ENCODE data around the gene TMEM243.
A peak's percentile ranks its signal among the peaks of the same experiment; 100 is the strongest.
"Not testable (repeated sequence)": the region's sequence is repeated elsewhere in the genome, so short reads cannot be mapped to it uniquely, and the experiment has no call there.

Gene TMEM243

GRCh38 chr7:87218796-87219544, 562 bp downstream of the TMEM243 start:
- H3K4me1 Mint-ChIP-seq = peaks cover 38% of the 10 kb centered on the region
- peak overlapping the region; percentile 94 for H3K4me3 Mint-ChIP-seq
- H3K27ac Mint-ChIP-seq = peak overlapping the region; percentile 97
- H3K9me3 Mint-ChIP-seq = no peaks in the 10 kb centered on the region
- H3K36me3 Mint-ChIP-seq = peaks cover 24% of the 10 kb centered on the region
- ATAC-seq = peak; percentile 47
- no peaks in the 10 kb centered on the region for H3K27me3 Mint-ChIP-seq

GRCh38 chr7:87217983-87218653, 1.4 kb downstream of the TMEM243 start:
- Mint-ChIP-seq H3K27ac (peak overlapping the region; percentile 97), H3K36me3 (peaks cover 28% of the 10 kb centered on the region), H3K27me3 (no peaks in the 10 kb centered on the region), H3K4me1 (peaks cover 47% of the 10 kb centered on the region), H3K4me3 (peak overlapping the region; percentile 94), H3K9me3 (no peaks in the 10 kb centered on the region)
- ATAC-seq = no peak

DNA sequence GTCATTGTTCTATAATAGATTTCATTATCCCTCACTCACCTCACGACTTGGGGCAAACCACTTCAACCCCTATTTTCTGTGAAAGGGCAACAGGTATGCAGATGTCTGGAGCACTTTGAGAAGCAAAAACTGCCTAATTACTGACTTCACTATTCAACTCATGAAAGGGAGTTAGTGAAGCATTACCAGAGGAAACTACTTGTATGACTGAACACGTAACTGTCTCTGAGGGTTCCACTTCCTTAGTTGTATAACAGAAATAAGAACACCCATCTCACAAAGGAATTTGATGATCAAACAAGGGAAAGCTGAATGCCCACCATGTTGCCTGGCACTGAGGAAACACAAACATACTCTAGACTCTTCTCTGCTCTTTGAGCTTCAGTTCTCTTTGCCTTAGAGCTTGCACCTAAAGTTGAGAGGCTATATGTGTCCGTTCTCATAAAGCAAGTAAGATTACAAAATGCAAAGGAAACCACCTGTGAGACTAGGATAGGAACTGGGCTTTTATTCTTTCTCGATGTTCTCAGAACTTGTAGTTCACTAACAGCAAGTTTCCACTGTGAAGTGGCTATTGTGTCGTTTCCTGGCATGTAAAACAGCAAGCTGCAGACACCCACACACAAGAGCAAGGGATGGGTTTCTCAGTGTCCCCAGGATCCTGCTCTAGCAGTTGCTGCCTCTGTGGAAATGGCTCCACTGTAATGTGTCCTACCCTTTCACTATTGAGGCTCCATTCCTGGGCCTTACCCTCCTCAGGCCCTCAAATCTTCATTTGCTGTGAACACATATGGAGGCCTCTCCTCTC, 2.6 kb downstream of the TMEM243 start:
- no peaks in the 10 kb centered on the region for H3K9me3 Mint-ChIP-seq
- ATAC-seq = peak; percentile 74
- no peaks in the 10 kb centered on the region for H3K27me3 Mint-ChIP-seq
- H3K4me3 Mint-ChIP-seq = peak overlapping the region; percentile 94
- peak overlapping the region; percentile 97 for H3K27ac Mint-ChIP-seq
- H3K36me3 Mint-ChIP-seq = peaks cover 33% of the 10 kb centered on the region
- peaks cover 59% of the 10 kb centered on the region for H3K4me1 Mint-ChIP-seq

DNA sequence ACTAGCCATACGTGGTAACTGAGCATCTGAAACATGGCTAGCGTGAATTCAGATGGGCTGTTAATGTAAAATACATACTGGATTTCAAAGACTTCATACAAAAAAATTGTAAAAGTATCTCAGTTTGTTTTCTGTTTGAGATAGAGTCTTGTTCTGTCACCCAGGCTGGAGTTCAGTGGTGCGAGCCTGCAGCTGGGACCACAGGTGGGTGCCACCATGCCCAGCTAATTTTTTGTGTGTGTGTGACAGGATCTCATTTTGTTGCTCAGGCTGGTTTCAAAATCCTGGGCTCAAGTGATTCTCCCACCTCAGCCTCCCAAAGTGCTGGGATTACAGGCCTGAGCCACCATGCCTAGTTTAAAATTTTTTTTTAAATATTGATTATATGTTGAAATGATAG, 4.5 kb downstream of the TMEM243 start:
- H3K4me3 Mint-ChIP-seq = no peak overlapping the region
- no peaks in the 10 kb centered on the region for H3K27me3 Mint-ChIP-seq
- H3K4me1 Mint-ChIP-seq = peaks cover 75% of the 10 kb centered on the region
- peaks cover 36% of the 10 kb centered on the region for H3K36me3 Mint-ChIP-seq
- no peaks in the 10 kb centered on the region for H3K9me3 Mint-ChIP-seq
- ATAC-seq = no peak
- H3K27ac Mint-ChIP-seq = peak overlapping the region; percentile 97

- Mint-ChIP-seq H3K36me3 (peaks cover 42% of the 10 kb centered on the region), H3K27ac (peak overlapping the region; percentile 97), H3K9me3 (peaks cover 6% of the 10 kb centered on the region), H3K4me3 (peak overlapping the region; percentile 71), H3K4me1 (peaks cover 87% of the 10 kb centered on the region), H3K27me3 (no peaks in the 10 kb centered on the region)
- ATAC-seq = no peak
Observed at GRCh38 chr7:87213811-87214210, 5.7 kb downstream of the TMEM243 start.

DNA sequence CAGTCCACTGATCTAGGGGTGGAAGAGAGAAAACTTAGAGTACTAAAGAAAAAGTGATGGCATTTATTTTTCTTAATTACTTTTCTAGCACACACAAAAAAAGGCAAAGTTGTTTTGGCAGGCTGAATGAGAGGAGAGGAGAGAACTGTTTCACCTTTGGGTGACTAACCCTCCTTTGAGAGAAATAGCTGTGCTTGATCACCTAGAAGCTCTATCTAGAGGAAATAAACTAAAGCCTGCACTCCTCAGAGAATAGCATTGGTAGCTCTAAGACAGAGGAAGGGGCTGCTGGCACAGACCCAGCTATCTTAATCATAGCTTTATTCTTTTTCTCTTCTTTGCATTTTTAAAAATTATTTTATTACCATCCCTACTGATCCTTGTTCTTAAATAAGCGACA, 6.3 kb downstream of the TMEM243 start:
- Mint-ChIP-seq H3K36me3 (peaks cover 42% of the 10 kb centered on the region), H3K27ac (peak overlapping the region; percentile 97), H3K4me1 (peaks cover 87% of the 10 kb centered on the region), H3K27me3 (no peaks in the 10 kb centered on the region), H3K9me3 (peaks cover 6% of the 10 kb centered on the region), H3K4me3 (peak overlapping the region; percentile 73)
- ATAC-seq = no peak

DNA sequence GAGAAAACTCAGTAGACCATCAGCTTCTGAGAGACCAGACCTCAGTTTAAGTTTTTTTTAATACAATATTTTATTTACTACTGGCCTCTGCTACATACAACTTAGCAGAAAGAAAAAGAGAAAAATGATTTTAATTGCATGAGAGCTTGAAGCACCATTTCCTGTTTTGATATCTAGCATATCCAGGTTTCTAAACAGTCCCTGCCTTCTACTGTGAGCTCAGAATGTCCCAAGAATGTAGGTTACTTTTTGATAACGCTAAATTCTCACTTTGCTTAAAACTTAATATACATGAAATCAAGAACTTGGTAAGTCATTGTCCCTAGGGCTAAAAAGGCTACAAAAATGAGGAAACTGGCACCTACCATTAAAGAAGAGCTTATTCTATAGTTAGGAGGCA, 7.0 kb downstream of the TMEM243 start:
- Mint-ChIP-seq H3K4me3 (peak overlapping the region; percentile 73), H3K9me3 (peaks cover 6% of the 10 kb centered on the region), H3K4me1 (peaks cover 87% of the 10 kb centered on the region), H3K36me3 (peaks cover 45% of the 10 kb centered on the region), H3K27ac (peak overlapping the region; percentile 97), H3K27me3 (no peaks in the 10 kb centered on the region)
- no peak for ATAC-seq

- peak overlapping the region; percentile 71 for H3K27ac Mint-ChIP-seq
- no peak for ATAC-seq
- H3K4me1 Mint-ChIP-seq = peaks cover 71% of the 10 kb centered on the region
- no peaks in the 10 kb centered on the region for H3K27me3 Mint-ChIP-seq
- peaks cover 55% of the 10 kb centered on the region for H3K36me3 Mint-ChIP-seq
- H3K4me3 Mint-ChIP-seq = no peak overlapping the region
- peaks cover 14% of the 10 kb centered on the region for H3K9me3 Mint-ChIP-seq
Observed at GRCh38 chr7:87210506-87210905, 9.0 kb downstream of the TMEM243 start.

DNA sequence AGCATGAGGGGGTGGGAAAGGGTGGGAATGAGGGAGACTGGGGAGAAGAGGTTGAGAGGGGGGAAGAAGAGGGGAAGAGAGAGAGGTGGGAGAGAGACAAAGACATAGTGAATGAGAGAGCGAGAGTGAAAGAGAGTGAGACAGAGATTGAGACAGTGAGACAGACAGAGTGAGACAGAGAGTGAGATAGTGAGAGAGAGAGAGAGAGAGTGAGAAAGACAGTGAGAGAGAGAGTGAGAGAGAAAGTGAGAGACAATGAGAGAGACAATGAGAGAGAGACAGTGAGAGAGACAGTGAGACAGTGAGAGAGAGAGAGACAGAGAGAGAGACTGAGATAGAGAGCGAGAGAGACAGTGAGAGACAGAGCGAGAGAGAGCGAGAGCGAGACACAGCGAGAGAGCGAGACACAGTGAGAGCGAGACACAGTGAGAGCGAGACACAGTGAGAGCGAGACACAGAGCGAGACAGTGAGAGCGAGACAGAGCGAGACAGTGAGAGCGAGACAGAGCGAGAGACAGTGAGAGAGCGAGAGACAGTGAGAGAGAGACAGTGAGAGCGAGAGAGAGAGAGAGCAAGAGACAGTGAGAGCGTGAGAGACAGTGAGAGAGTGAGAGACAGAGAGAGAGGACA, 10.1 kb downstream of the TMEM243 start:
- H3K4me3 Mint-ChIP-seq = peak overlapping the region; percentile 6
- no peak for ATAC-seq
- H3K9me3 Mint-ChIP-seq = peaks cover 16% of the 10 kb centered on the region
- H3K27ac Mint-ChIP-seq = peak overlapping the region; percentile 71
- peaks cover 64% of the 10 kb centered on the region for H3K36me3 Mint-ChIP-seq
- no peaks in the 10 kb centered on the region for H3K27me3 Mint-ChIP-seq
- peaks cover 66% of the 10 kb centered on the region for H3K4me1 Mint-ChIP-seq

DNA sequence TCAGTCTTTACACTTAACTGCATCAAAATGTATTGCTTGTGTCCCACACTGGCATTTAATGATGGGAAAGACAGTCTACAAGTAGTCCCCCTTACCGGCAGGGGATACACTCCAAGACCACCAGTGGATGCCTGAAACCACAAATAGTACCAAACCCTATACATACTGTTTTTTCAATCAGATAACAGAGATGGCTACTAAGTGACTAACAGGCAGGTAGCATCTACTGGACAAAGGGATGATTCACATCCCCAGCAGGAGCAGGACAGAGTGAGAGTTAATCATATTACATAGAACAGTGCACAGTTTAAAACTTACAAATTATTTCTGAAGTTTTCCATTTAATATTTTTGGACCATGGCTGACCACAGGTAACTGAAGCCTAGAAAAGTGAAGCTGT, 13.2 kb downstream of the TMEM243 start:
- H3K27me3 Mint-ChIP-seq = no peaks in the 10 kb centered on the region
- H3K4me1 Mint-ChIP-seq = peaks cover 54% of the 10 kb centered on the region
- no peak overlapping the region for H3K4me3 Mint-ChIP-seq
- H3K27ac Mint-ChIP-seq = no peak overlapping the region
- peaks cover 76% of the 10 kb centered on the region for H3K36me3 Mint-ChIP-seq
- peaks cover 19% of the 10 kb centered on the region for H3K9me3 Mint-ChIP-seq
- no peak for ATAC-seq

DNA sequence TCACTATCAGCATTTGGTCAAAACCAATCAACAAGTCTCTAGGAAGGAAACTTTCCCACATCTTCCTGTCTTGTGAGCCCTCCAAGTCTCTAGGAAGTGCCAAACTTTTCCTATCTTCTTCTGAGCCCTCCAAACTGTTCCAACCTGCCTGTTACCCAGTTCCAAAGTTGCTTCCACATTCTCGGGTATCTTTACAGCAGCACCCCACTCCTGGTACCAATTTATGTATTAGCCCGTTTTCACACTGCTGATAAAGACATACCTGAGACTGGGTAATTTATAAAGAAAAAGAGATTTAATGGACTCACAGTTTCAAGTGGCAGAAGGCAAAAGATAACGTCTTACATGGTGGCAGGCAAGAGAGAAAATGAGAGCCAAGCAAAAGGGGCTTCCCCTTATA, 13.8 kb downstream of the TMEM243 start:
- ATAC-seq, H3K27ac Mint-ChIP-seq, H3K4me3 Mint-ChIP-seq, H3K27me3 Mint-ChIP-seq: not testable (repeated sequence)
- Mint-ChIP-seq H3K36me3 (peaks cover 76% of the 10 kb centered on the region), H3K9me3 (peaks cover 19% of the 10 kb centered on the region), H3K4me1 (peaks cover 57% of the 10 kb centered on the region)

- Mint-ChIP-seq H3K27me3 (no peaks in the 10 kb centered on the region), H3K4me3 (no peak overlapping the region), H3K27ac (no peak overlapping the region), H3K9me3 (peaks cover 19% of the 10 kb centered on the region), H3K36me3 (peaks cover 80% of the 10 kb centered on the region), H3K4me1 (peaks cover 57% of the 10 kb centered on the region)
- no peak for ATAC-seq
Observed at GRCh38 chr7:87204933-87205332, 14.6 kb downstream of the TMEM243 start.

DNA sequence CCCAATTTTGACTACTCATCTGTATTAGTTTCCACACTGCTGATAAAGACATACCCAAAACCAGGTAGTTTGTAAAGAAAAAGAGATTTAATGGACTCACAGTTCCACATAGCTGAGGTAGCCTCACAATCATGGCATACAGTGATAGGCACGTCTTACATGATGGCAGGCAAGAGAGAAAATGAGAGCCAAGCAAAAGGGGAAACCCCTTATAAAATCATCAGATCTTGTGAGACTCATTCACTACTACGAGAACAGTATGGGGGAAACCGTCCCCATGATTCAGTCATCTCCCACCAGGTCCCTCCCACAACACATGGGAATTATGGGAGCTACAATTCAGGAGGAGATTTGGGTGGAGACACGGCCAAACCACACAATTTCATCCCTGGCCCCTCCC, 15.6 kb downstream of the TMEM243 start:
- peaks cover 57% of the 10 kb centered on the region for H3K4me1 Mint-ChIP-seq
- H3K4me3 Mint-ChIP-seq, ATAC-seq, H3K27me3 Mint-ChIP-seq, H3K27ac Mint-ChIP-seq: not testable (repeated sequence)
- H3K9me3 Mint-ChIP-seq = peaks cover 13% of the 10 kb centered on the region
- H3K36me3 Mint-ChIP-seq = peaks cover 80% of the 10 kb centered on the region

DNA sequence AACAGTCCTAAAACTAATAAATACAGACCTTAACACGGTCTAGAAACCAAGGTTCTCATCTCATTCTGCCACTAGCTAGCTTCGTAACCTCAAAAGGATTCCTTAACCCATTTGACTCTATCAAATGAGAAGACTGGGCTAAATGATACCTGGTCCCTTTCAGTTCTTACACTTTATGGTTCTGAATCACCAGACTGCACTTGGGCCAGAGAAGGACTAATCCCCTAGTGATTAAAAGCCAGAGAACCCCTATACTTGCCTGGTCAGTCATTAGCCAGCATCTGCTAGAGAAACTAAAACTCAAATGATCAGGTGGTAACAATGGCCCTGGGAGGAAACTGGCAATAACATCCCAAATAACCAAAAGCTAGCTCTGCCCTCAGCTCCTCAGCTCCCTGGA, 16.8 kb downstream of the TMEM243 start:
- ATAC-seq = no peak
- Mint-ChIP-seq H3K4me1 (peaks cover 49% of the 10 kb centered on the region), H3K27me3 (no peaks in the 10 kb centered on the region), H3K9me3 (peaks cover 13% of the 10 kb centered on the region), H3K36me3 (peaks cover 73% of the 10 kb centered on the region), H3K27ac (peak overlapping the region; percentile 29), H3K4me3 (no peak overlapping the region)

DNA sequence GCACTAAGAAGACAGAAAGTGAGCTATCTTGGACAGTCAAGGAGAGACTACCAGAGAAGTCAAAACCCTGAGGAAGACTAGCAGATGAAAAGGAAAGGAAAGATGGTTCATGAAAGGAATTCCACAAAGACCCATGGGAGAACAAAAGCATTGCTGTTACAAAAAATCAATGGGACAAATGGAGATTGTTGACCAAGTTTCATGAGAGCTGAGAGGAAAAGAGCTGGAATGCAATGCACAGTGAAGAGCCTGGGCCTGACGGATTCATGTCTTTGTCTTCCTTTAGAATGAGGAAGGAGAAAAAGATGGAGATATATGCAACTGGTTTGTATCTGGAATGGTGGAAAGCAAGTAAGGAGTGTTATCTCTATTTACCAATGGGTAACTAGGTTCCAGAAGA, 17.3 kb downstream of the TMEM243 start:
- H3K36me3 Mint-ChIP-seq = peaks cover 72% of the 10 kb centered on the region
- peaks cover 13% of the 10 kb centered on the region for H3K9me3 Mint-ChIP-seq
- peak overlapping the region; percentile 29 for H3K27ac Mint-ChIP-seq
- H3K27me3 Mint-ChIP-seq = no peaks in the 10 kb centered on the region
- no peak overlapping the region for H3K4me3 Mint-ChIP-seq
- peaks cover 48% of the 10 kb centered on the region for H3K4me1 Mint-ChIP-seq
- ATAC-seq = no peak

Measured in stimulated activated memory B cell treated with anti-CD40 and anti-IgM and Interleukin-4, amounts not matched to agents 10 μg/mL and 1 μg/mL and 100 μg/mL, for 72 hours (primary cell).